ENCODE results near the gene TIMD4.
"Not testable (repeated sequence)": the region's sequence is repeated elsewhere in the genome, so short reads cannot be mapped to it uniquely, and the experiment has no call there.

The TIMD4 gene

DNA sequence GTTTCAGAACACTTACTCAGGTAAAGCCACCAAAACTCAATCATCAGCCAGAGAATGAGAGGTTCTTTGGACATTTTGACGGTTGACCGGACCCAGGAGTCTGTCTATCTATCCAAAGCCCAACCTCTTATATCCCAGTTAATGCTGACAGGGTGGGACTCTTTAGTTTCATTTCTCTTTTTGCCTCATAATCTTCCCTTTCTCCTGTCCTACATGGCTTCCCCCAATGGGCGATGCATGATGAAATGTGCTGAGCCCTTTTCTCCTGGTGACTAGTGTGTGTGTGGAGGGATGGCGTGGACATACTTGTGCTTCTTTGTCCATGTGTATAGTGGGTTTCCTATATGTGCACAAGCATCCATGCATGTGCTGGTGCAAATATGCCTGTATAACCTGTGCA lies at the start of gene TIMD4:
Gene TIMD4 (minus strand): TSS at position 102 of the 400 bp plus-strand sequence. CDS start 28 bp downstream, at position 74.
- DNase-seq (ENCODE audit: low spot score) (no peak), FAIRE-seq (no peak)

DNA sequence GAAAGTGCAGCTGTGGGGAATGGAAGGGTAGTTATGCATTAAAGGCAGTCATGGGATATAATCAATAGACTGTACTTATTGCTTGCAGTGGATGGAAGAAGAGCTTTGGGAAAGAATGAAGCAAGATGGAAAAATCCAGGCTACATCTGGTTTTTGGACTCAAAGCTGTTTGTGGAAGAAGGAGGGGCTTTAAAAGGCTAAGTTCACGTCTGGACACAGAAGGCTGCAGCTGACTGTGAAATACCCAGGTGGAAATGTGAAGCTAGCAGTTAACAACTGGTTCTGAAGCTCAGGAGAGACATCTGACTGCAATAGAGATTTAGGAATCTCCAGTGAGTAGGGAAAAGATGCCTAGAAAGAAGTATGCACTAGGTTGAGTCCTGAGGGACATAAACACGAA lies 43.2 kb upstream of the TIMD4 start:
- FAIRE-seq (no peak), DNase-seq (ENCODE audit: low spot score) (no peak)

DNA sequence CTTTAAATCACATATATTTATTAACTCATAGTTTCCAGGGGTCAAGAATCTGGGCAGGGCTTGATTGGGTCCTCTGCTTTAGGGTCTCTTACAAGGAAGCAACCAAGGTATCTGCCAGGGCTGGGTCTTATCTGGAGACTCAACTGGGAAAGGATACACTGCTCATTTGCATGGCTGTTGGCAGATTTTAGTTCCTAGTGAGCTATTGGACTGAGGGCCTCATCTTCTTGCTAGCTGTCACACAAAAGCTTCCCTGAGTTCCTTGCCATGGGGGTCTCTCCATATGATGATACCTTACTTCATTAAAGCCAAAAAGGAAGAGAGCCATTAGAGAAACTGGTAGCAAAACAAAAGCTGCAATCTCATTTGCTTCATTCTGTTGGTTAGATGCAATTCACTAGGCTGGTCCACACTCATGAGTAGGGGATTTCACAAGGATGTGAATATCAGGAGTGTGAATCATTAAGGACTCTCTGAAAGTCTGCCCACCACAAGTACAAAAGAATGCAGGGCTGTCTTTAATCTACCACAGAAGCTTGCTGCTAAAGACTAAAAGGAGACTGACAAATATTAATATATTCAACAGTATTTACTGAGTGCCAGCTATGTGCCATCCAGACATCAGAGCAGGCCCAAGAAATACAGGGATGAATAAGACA lies 42.0 kb upstream of the TIMD4 start:
- peak; percentile 95 for FAIRE-seq

DNA sequence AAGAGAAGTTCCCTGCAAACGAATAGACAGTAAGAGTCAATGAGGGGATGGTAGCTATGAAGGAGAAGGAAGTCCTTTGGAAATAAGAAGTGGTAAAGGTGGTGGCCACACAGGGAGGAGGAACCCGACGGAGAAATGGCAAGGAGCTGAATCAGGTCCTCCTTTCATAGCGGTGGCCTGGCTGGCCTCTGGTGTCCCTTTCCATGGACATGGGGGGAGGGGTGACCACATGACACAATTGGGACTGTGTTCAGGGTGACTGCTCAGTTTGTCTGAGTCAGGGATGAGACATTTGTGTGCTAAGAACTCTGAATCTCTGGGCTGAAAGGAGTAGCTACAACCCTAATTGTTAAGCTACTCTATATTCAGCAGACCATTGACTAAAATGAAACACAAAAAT lies 28.7 kb upstream of the TIMD4 start:
- DNase-seq (ENCODE audit: low spot score) (peak; percentile 97), FAIRE-seq (peak; percentile 96)

More for the DNA sequence above, 42.0 kb upstream of the TIMD4 start:
- DNase-seq (ENCODE audit: low spot score): peak; percentile 90

DNA sequence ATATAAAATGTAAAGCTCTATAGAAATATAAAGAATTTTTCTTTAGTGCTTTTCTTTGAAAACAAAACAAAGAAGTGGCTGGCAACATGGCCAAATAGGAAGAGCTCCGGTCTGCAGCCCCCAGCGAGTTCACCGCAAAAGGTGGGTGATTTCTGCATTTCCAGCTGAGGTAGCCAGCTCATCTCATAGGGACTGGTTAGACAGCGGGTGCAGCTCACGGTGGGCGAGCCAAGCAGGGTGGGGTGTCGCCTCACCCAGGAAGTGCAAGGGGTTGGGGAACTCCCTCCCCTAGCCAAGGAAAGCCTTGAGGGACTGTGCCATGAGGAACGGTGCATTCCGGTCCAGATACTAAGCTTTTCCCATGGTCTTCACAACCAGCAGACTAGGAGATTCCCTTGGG lies 21.0 kb upstream of the TIMD4 start:
- DNase-seq (ENCODE audit: low spot score) (no peak), FAIRE-seq (no peak)

DNA sequence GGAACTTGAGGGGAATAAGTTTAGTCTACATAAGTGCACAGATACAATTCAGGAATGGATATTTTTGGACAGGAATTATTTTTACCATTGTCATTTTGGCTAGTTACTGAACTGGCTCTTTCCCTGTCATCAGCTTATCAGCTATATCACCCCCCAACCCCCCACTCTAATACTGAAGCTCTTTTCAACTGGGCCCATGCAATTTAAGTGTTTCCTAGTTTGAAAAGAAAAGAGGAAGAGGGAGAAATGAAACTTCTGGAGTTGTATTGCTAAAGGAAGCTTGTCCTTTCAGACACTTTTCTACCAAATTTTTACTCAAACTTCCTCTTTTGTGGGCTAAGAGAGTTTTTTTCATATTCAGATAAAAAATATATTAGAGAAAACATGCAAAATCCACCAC lies 18.5 kb upstream of the TIMD4 start:
- no peak for FAIRE-seq

DNA sequence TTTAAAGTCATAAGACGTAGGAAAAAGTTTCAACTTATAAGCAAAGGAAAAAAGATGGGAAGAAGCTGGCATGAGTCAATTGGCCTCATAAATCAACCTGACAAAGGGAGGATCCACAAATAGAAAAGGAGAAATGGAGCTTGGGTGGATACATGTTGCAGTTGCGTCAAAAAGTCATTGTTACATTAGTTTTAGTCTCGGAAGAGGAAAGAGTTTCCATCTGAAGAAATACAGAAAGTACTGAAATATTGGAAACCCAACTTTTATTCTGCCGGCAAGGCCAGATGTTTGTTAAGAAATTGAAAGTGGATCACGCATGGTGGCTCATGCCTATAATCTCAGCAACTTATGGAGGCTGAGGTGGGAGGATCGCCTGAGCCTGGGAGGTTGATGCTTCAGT lies 11.3 kb upstream of the TIMD4 start:
- FAIRE-seq (no peak), DNase-seq (ENCODE audit: low spot score) (no peak)

More for the DNA sequence above, 18.5 kb upstream of the TIMD4 start:
- DNase-seq (ENCODE audit: low spot score): no peak

DNA sequence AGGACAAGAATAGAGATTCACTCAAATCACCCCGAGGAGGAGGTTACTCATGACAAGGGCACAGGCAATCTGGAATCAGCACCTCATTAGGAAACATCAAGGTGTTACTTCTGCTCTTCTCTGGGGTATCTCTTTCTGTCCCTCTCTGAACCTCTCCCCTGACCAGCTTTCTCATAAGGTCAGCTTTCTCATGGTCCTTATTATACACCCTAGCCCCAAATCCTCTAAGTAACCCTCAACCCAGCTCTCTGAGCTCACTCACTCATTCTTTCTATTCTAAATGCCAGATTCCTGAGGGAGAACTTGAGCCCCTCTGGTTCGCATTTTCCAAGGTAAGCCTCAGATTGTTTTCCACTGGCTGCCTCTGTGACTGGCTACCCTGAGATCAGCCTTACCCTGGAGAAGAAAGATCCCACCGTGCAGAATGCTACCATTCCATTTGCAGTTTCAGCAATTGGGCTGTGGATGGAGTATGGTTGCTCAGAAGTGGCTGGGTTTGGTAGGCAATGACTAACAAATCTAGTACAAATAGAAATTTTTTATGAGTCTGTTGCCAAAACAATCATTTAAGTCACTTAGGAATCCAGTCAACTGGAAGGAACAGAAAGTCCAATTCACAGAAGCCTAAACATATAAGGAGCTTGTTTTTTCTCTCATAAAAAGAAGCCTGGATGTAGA lies 9.0 kb upstream of the TIMD4 start:
- FAIRE-seq: no peak
- peak; percentile 22 for DNase-seq (ENCODE audit: low spot score)

DNA sequence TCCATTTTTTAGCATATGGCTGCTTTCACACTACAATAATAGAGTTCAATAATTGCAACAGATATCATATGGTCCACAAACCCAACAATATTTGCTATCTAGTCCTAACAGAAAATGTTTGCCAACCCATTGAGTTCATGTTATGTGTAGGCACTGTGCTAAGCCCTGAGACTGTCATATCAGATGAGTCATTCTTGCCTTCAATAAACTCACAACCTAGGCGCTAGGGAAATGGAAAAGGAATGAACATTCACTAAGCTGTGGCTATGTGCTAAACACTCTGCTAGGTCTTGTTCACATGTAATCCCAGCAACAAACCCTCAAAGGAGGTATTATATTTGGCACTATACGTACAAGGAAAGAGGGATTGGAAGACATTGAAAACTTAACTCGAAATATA lies 8.4 kb upstream of the TIMD4 start:
- FAIRE-seq (peak; percentile 22), DNase-seq (ENCODE audit: low spot score) (peak; percentile 28)

DNA sequence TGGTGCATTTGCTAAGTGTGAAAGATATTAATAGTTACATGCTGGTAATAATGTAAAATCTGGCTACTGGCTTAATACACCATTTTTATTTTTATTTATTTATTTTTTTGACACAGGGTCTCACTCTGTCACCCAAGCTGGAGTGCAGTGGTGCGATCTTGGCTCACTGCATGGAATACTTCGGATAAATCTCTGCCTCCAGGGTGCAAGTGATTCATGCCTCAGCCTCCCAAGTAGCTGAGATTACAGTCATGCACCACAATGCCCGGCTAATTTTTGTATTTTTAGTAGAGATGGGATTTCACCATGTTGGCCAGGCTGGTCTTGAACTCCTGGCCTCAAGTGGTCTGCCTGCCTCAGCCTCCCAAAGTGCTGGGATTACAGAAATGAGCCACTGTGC lies 4.4 kb upstream of the TIMD4 start:
- not testable (repeated sequence) for FAIRE-seq; DNase-seq (ENCODE audit: low spot score)

DNA sequence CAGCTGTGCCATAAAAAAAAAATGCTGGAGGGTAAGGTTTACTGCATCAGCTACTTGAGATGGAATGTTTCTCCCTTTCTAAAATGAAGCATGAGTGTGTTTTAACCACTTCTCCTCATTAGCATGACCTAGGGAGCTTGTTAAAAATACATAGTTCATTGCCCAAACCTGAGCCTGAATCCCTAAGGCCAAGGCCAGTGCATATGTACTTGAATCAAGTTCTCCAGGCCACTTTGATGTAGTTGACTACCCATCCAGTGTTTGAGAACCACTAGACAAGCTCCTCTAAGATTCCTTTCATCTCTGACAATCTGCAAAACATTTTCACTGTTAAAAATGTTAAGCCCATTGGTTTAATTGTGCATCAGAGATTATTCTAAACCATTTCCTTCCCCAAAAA lies 6.7 kb downstream of the TIMD4 start:
- FAIRE-seq: no peak
- no peak for DNase-seq (ENCODE audit: low spot score)

DNA sequence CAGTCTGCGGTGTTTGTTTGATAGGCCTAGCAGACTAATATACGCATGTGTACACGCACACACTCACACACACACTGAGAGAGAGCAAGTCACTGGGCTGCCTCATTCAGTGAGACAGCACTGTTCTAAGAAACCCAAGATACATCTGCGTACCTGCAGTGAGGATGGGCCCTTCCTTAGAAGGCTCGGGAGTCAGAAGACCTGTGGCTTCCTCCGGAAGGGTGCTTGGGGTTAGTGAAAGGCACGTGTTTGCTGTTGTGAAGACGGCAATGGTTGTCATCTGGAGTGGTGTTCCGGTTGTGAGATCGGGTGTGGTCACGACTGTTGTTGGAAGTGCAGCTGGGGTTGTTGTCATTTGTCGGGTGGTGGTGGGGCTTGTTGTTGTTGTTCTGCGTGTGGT lies 11.7 kb downstream of the TIMD4 start:
- DNase-seq (ENCODE audit: low spot score) (no peak), FAIRE-seq (no peak)

DNA sequence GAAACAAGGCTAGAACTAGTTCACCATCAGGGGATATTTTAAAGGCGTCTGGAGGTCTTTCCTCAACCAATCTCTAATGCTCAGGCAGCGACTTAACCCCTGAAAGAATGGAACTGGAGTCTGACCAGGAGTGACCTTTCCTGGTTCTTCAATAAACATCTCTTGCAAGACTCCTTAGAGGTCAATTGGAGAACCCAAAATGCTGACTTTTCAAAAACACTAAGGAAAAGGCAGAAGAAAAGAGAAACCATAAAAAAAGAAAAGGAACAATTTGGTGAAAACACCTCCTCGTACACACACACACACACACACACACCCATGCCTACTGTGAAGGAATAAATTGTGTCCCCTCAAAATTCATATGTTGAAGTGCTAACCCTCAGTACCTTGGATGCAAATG lies 12.3 kb downstream of the TIMD4 start:
- FAIRE-seq (no peak), DNase-seq (ENCODE audit: low spot score) (no peak)

DNA sequence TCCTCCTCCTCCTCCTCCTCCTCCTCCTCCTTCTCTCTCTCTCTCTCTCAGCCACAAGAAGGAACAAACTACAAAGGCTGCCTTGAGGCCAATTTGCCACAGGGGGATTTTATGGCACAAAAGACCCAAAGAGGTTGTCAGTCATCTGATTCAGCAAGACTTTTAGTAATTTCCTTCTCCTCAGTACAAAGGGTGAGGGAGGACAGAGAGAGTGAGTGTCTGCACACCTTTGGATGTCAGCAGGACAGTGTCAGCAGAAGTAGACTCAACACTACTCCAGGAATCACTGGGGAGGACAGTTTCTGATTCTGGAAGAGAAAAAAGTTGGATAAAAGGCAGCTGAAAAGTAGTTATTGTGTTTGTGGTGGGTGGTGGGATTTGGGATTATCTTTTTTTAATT lies 13.6 kb downstream of the TIMD4 start:
- DNase-seq (ENCODE audit: low spot score): no peak
- no peak for FAIRE-seq

DNA sequence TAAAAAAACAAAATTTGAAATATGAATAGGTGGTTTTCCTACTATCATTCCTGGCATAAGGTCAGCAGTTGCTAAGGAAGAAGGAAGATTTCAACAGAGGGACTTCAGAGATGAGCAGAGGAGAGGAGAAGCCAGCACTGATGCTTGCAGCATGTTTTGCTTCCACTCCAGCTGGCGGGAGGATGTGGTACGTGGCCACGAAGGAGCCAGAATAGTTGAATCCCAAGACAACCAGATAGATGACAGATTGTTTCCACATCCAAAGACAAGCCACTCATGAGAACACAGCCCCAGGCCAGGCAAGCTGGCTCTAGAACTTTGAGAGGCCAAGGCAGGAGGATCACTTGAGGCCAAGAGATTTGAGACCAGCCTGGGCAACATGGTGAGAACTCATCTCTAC lies 15.1 kb downstream of the TIMD4 start:
- FAIRE-seq (no peak), DNase-seq (ENCODE audit: low spot score) (no peak)

DNA sequence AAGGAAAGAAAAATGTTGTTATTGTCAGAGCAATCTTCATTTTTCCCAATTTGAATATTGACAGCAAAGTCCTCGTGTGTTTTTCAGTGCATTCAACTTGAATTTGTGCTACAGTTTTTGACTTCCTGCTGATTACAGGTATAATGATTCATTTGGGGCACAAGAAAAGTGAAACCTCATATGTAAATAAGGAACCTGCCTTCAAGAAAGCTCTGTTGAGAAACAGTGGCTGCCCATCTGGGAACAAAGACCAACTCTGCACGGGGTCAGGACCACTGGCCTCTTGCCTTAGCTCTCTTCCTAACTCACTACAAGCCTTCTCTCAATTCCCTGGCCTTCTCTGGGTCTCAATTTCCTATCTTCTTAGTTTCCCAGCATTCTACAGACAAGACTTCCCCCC lies 21.0 kb downstream of the TIMD4 start:
- DNase-seq (ENCODE audit: low spot score) (no peak), FAIRE-seq (no peak)

DNA sequence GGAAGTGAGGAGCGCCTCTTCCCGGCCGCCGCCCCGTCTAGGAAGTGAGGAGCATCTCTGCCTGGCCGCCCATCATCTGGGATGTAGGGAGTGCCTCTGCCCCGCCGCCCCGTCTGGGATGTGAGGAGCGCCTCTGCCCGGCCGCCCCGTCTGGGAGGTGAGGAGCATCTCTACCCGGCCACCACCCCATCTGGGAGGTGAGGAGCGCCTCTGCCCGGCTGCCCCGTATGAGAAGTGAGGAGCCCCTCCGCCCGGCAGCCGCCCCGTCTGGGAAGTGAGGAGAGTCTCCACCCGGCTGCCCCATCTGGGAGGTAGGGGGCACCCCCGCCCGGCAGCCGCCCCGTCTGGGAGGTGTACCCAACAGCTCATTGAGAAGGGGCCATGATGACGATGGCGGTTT lies 22.6 kb downstream of the TIMD4 start:
- not testable (repeated sequence) for FAIRE-seq; DNase-seq (ENCODE audit: low spot score)

DNA sequence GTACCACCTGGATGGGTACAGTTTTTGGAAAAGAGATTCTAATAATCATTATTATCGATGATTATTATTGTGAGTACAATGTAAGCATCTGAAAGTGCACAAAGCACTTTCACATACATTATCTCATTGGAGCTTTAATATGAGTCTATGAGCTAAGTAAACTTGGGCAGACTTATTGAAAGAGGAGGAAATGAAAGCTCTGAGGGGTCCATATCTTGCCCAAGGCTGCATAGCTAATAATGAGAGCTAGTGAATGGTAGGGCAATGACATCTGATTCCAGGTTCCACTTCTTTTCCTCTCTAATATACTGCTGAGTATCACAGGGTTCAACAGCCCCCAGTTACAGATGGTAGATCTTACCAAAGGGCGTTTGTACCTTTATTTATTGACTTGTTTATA lies 26.1 kb downstream of the TIMD4 start:
- DNase-seq (ENCODE audit: low spot score): no peak
- no peak for FAIRE-seq

DNA sequence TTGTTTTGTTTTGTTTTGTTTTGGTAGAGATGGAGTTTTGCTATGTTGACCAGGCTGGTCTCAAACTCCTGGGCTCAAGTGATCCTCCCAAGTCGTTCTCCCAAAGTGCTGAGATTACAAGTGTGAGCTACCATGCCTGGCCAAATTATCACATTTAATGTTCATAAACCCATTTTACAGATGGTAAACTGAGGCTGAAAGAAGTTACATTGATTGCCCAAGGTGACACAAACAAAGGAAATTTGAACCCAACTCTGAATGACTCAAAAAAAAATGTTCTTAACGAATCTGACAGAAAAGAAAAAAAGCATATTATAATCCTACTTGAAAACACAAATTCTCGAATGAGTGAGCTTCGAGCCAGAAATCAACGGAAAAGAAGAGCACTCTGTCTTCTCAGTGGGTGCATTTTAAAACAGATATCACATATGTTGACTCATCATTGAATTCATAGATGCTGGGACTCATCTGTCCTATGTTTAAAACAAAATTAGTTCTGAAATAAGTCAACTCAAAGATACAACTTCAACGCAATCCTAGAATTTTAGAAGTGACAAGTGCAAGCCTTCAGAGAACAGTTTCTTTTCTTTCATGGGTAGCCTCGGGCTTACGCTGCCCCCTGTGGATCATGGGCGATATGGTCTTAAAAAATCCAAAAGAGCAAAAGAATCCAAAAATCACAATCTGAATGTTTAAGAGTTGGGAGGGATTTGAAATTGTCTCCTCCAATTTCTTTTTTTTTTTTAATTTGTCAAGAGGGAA lies 28.4 kb downstream of the TIMD4 start:
- FAIRE-seq (no peak), DNase-seq (ENCODE audit: low spot score) (no peak)

DNA sequence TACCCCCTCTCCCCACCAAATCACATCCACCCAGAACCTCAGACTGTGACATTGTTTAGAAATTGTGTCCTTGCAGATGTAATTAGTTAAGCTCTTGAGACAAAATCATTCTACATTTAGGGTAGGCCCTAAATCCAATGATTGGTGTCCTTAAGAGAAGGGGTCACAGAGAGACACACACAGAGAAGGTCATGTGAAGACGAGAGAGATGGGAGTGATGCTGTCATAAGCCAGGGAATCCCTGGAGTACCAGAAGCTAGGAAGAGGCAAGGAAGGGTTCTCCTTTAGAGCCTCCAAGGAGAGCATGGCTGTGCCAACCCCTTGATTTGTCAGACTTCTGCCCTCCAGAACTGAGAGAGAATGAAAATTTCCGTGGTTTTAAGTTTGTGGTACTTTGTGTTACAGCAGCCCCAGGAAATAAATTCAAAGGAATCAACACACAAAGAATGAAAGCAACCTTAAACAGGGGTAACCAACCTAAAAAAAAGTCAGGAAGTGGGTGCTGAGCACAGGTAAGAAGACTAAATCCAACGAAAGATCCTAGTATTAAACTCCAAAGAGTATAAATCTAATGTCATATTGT lies 33.6 kb downstream of the TIMD4 start:
- no peak for FAIRE-seq
- no peak for DNase-seq (ENCODE audit: low spot score)

DNA sequence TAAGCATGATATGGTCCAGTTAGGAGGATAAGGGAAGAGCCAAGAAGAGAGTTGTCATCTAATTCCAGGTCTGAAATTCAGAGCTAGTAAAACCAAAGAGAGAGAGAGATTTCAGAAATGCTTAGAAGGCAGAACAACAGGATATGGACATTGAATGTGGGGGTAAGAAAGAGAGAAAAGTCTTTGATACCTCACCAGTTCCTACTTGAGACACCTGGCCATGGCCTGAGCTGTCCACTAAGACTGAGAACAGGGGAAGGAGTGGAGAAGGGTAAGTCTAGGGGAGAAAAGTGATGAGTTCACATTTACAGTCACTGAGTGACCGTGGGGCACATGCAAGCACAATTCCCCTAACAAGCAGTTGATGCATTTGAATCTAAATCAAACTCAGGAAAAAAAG lies 35.5 kb downstream of the TIMD4 start:
- DNase-seq (ENCODE audit: low spot score) (no peak), FAIRE-seq (no peak)

DNA sequence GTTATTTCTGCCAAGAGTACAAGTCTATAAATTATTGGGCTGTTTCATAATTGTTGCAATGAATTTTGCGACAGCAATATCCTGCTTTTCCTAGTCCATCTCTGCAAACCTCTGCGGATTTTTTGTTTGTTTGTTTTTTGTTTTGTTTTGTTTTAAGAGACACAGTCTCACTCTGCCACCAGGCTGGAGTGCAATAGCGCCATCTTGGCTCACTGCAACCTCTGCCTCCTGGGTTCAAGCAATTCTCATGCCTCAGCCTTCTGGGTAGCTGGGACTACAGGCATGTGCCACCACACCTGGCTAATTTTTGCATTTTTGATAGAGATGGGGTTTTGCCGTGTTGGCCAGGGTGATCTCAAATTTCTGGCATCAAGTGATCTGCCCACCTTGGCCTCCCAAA lies 37.3 kb downstream of the TIMD4 start:
- FAIRE-seq; DNase-seq (ENCODE audit: low spot score): not testable (repeated sequence)

All from RCC 7860 (cell line).